ENCODE results near the gene TCP1.

DNA sequence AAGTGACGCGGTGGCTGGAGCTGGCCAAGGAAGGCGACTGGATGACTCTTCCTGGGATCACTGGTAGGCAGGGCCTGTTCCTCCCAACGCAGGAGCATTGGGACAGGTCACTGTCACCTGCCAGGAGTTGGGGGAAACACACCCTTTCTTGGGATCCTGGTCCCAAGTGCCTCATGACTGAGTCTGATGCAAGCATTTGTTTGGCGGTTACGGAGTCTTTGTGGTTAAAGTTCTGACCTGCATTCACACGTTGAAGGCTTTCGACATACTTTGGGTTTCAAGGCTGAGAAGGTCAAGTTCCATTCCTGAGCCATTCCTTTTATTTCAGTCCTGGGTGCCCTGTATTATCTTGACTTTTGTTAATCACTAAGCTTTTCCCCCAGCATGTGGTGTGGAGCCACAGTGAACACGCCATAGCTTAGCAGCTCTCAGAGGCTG, 16.6 kb upstream of the TCP1 start:
- TF ChIP-seq EZH2 (IDR thresholded peaks at IDR 0.05; ENCODE audit: insufficient read depth, poor library complexity, severe bottlenecking) = no peak
- no peak for TF ChIP-seq EZH2phosphoT487 (IDR thresholded peaks at IDR 0.05; ENCODE audit: insufficient read depth, low read depth)

All from GM23248 (cell line).